HUDEP-2 (cell line): ENCODE data around the gene HACD1.
A peak's percentile ranks its signal among the peaks of the same experiment; 100 is the strongest.
"Not testable (repeated sequence)": the region's sequence is repeated elsewhere in the genome, so short reads cannot be mapped to it uniquely, and the experiment has no call there.

Source experiments
- DNase-seq, 76 experiments: peaks; one replicate each; lab custom pipeline; 2025; ENCODE audit not compliant: unreplicated experiment in 76 of 76; lab: John Stamatoyannopoulos, UW

The HACD1 gene

DNA sequence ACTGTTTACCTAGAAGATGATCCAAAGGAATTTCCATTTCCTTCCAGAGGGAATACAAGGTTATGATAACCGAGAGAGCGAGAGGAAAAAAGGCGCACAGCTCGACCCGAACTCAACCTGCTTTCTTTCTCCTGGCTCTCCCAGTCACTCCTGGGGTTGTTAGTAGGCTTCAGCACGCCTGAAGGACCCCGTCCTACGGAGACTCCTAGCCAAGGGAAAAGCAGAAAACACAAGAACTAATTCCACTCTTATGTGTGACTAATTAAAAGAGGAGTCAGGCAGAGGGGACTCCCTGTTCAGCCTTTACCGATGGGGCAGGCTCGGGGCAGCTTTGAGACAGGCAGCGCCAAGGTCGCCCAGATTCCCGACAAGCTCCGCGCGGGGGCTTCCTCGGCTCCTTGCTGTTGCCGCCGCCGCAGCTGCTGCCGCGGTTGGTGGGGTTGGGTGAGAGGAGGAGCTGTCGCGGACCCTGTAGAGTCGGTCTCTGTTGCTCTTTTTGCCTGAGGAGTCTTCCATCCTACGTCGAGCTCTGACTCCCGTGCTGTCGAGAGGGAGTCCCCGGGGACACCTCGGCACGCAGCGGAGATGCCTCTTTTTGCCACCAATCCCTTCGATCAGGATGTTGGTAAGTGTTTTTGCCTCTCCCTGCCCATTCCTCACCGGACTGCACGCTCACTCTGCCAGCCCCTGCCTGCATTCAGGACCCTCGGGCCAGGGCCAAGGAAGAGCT lies 26.7 kb upstream of the HACD1 start, which contains the start of gene STAM:
Gene STAM (plus strand): TSS at position 397 of the 730 bp plus-strand sequence. CDS start 189 bp downstream, at position 586.
- peak; percentile 20 to 99 (median 88) for DNase-seq

GRCh38 chr10:17643339-17643754 lies 26.2 kb upstream of the HACD1 start:
- DNase-seq: peak in 69 of 76 experiments; percentile 20 to 91 (median 74)

GRCh38 chr10:17640331-17640816 lies 23.2 kb upstream of the HACD1 start:
- no peak for DNase-seq

DNA sequence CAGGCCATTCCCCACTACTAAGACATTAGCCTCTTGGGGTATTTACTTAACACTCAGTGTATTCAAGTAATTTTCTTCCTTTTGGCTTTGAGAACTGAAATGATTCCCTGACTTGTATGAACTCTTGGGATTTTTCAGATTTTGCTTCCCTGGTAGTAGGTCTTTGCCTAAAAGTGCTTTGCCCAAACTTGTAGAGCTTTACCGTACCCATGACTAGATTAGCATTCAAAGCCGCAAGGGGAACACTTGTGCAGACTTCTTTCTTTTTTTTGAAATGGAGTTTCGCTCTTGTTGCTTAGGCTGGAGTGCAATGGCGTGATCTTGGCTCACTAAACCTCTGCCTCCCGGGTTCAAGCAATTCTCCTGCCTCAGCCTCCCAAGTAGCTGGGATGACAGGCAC lies 20.7 kb upstream of the HACD1 start:
- no peak for DNase-seq

DNA sequence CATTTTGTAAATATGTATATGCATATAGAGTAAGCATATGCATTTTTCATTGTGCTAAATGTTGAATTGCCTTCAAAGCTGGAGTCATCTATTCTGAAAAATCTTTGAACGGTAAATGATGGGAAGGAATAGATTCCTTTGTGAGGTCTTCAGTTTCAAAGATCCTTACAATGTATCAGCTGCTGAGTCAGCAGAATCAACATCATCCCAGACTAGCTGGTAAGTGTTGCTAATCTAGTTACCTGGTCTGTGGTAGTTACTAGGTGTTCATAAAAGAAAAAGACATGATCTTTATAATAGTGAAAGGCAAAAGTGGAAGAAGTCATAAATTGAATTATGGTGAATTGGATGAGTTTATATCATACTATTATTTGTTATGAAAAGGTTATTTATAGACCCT lies 16.2 kb upstream of the HACD1 start:
- no peak for DNase-seq

GRCh38 chr10:17632590-17632989 lies 15.4 kb upstream of the HACD1 start:
- DNase-seq: not testable (repeated sequence)

DNA sequence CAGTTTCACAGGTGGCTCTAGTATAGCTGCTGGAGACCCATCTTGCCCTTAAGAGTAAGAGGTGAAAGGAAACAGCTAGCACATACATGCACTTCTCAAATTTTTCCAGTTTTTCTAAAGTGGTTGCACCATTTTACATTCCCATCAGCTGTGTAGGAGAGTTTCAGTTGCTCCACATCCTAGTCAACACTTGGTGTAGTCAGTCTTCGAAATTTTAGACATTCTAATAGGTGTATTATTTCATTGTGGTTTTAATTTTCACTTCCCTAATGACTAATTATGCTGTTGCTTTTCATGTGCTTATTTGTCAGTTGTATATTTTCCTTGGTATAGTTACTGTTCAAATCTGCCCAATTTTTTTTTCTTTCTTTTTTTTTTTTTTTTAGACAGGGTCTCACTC lies 9.5 kb upstream of the HACD1 start:
- DNase-seq: no peak

DNA sequence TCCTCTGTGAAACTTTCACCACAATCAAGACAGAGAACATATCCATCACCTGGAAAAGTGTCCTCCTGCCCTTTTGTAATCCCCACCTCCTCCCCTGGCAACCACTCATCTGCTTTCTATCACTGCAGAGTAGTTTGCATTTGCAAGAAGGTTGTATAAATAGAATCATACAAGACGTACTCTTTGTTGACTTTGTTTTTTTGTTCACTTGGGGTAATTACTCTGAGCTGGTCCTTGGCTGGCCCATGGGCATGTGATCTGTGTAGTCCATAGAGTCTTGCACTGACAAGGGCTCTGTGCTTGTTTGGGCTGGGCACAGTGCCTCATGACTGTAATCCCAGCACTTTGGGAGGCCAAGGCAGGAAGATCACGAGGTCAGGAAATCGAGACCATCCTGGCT lies 7.8 kb upstream of the HACD1 start:
- DNase-seq: no peak

- DNase-seq: no peak
These were observed 4.9 kb upstream of the HACD1 start for GRCh38 chr10:17622061-17622460.

- peak in 59 of 76 experiments; percentile 9 to 74 (median 43) for DNase-seq
These were observed 657 bp downstream of the HACD1 start for GRCh38 chr10:17616403-17617030.

DNA sequence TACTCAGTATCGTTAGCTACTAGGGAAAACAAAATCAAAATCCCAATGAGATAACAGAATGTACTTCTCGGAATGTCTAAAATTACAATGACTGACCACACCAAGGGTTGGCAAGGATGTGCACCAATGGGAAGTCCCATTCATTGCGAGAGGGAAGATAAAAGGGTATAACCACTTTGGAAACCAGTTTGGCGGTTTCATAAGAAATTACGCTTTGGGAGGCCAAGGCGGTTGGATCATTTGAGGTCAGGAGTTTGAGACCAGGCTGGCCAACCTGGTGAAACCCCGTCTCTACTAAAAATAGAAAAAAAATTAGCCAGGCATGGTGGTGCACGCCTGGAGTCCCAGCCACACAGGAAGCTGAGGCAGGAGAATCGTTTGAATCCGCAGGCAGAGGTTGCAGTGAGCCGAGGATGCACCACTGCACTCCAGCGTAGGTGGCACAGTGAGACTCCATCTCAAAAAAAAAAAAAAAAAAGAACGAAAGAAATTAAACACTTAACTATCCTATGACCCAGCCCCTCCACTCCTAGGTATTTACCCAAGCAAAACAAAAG lies 7.6 kb downstream of the HACD1 start:
- DNase-seq: no peak

DNA sequence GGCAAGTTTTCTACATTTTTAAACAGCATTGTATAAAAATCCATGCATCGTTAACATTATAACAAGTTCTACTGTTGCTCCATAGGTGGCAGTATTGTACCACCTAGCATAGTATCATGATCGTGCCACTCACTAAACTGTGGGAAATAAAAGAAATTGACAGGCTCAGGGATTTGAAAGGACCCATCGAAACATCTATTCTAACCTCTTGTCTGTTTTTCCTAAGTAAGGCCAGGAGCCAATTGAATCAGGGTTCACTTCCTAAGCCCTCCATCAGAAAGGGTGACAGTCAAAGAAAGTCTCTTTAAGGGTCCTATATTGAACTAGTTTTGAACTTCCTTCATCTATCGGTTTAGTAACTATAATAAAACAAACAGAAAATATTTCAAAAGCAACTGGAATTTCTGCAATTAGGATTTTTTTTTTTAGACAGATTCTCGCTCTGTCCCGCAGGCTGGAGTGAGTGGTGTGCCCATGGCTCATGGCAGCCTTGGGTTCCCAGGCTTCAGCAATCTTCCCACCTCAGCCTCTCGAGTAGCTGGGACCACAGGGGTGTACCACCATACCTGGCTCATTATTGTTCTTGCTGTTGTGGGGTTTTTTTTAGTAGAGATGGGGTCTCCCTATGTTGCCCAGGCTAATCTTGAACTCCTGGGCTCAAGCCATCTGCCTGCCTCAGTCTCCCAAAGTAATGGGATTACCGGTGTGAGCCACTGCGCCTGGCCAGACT lies 9.4 kb downstream of the HACD1 start:
- peak in 35 of 76 experiments; percentile 4 to 70 (median 42) for DNase-seq

GRCh38 chr10:17607060-17607459 lies 10.1 kb downstream of the HACD1 start:
- DNase-seq: no peak

DNA sequence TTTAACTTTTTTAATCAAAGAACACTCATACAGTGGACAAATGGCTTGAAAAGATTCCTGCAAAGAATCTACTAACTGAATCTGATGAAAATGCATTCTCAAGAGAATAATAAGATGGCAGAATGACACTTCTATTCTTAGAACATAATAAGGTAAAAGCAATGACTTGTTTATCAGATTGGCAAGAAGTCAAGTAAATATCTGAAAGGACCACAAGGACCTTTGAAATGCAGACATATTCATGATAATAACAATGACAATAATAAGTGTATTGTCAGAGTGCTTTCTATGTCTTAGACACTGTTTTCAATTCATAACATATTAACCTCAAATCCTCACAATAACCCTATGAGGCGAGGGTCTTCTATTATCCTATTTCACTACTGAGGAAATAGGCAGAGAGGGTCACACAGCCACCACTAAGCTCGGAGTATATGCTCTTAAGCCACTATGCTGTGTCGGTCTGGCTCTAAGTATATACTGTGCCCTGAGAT lies 10.6 kb downstream of the HACD1 start:
- peak in 7 of 76 experiments; percentile 5 to 29 (median 12) for DNase-seq

GRCh38 chr10:17605936-17606335 lies 11.2 kb downstream of the HACD1 start:
- no peak for DNase-seq

DNA sequence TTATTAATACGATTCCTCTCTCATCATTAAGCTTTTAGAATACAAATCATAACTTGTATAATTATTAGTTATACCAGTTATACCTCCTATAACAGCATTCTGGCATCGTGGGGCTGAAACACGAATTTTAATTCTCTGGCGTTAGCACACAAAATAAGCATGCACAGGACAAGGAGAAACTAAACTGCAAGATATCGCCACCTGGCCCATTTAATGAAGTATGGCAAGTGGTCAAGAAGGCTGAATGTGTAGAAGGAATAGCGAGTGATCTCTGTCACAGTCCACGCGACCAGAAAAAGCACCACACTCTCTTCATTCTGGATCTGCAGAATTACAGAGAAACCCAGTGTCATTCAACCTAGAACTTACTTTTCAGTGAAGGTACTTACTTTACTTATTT lies 18.1 kb downstream of the HACD1 start:
- DNase-seq: peak in 18 of 76 experiments; percentile 2 to 28 (median 14)

DNA sequence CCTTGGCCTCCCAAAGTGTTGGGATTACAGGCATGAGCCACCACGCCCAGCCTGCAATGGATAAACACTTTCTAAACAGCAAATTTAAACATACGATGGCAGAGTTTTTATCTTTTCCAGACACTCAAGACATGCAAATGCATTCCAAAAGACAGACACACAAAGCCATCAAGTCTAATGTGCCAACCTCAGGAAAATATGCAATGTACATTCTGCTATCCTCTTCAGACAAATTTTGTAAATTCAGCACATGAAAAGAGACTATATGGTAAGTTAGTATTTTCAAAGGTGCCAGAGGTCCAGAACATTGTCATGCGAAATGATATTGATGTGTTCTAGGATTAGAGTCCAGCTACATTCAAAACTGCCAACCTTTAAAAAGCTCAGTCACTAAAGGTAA lies 19.8 kb downstream of the HACD1 start:
- no peak for DNase-seq

GRCh38 chr10:17590969-17591645 lies 26.1 kb downstream of the HACD1 start:
- DNase-seq: no peak

- DNase-seq: not testable (repeated sequence)
These were observed 27.9 kb downstream of the HACD1 start for GRCh38 chr10:17589316-17589715.

DNA sequence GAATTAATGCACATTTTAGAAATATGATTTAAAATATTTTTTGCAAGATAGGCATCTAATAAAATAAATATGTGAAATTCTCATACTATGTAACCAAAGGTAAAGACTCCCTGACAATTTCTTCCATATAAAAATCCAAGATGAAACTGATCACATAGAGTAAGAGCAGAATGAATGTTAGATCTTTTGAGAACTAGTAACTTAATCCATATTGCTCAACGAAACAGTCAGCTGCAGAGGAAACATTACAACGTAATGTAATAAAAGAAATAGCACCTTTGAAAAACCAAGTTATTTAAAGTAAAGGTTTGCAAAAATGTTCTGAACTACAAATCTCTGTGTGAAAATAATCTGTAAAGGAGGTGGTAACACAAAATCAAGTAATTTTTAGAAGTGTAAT lies 28.8 kb downstream of the HACD1 start:
- no peak for DNase-seq
